Measurements from ENCODE around the gene GIMAP1.
A peak's percentile ranks its signal among the peaks of the same experiment; 100 is the strongest.

GIMAP1 gene

DNA sequence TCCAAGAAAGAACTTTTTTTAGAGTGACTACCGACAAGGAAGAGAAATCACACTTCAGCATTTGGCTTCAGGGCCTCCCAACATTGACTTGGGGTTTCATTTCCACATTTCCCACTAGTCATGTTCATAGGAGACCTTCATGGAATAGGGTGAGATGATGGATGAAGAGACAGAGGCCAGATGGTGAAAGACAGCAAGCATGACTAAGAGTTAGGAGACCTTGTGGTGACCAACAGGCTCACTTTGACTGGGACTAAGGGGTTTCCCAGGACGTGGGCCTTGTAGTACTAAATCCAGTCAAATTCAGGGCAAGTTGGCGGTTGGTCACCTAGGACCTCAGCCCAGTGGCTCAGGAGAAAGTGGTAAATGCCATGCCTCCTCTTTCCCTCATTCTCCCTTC, 17.8 kb downstream of the GIMAP1 start:
- no peak for TF ChIP-seq EZH2 (IDR thresholded peaks at IDR 0.05; ENCODE audit: borderline replicate concordance, low read depth, low read length, severe bottlenecking)
- TF ChIP-seq, protein P1, sequence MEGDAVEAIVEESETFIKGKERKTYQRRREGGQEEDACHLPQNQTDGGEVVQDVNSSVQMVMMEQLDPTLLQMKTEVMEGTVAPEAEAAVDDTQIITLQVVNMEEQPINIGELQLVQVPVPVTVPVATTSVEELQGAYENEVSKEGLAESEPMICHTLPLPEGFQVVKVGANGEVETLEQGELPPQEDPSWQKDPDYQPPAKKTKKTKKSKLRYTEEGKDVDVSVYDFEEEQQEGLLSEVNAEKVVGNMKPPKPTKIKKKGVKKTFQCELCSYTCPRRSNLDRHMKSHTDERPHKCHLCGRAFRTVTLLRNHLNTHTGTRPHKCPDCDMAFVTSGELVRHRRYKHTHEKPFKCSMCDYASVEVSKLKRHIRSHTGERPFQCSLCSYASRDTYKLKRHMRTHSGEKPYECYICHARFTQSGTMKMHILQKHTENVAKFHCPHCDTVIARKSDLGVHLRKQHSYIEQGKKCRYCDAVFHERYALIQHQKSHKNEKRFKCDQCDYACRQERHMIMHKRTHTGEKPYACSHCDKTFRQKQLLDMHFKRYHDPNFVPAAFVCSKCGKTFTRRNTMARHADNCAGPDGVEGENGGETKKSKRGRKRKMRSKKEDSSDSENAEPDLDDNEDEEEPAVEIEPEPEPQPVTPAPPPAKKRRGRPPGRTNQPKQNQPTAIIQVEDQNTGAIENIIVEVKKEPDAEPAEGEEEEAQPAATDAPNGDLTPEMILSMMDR (IDR thresholded peaks at IDR 0.05; ENCODE audit: borderline replicate concordance, extremely low read depth, low read length, poor library complexity, severe bottlenecking) = no peak
- Histone ChIP-seq H3K4me2 (ENCODE audit: insufficient read depth, low read length) (no peak overlapping the region), H2AFZ (ENCODE audit: low read depth, low read length) (no peak overlapping the region), H3K27ac (ENCODE audit: low read length) (peak overlapping the region; percentile 4; the same call in 1 of the 2 replicates), H3K4me1 (ENCODE audit: insufficient read depth, low read length) (peaks cover 81% of the 10 kb centered on the region), H3K79me2 (ENCODE audit: insufficient read depth, low read length) (peaks cover 27% of the 10 kb centered on the region), H3K9me3 (ENCODE audit: insufficient read depth, low read length, severe bottlenecking) (no peaks in the 10 kb centered on the region), H3K4me3 (ENCODE audit: low read depth in 1 of 2, low read length in 2 of 2) (no peak overlapping the region), H3K9ac (ENCODE audit: low read depth, low read length) (no peak overlapping the region), H3K27me3 (ENCODE audit: insufficient read depth, low read length, poor library complexity) (no peaks in the 10 kb centered on the region), H4K20me1 (ENCODE audit: insufficient read depth, low read length) (no peaks in the 10 kb centered on the region), H3K36me3 (ENCODE audit: insufficient read depth, low read length) (peaks cover 18% of the 10 kb centered on the region; the same call in 1 of the 2 replicates)
- no peak for ATAC-seq (ENCODE audit: insufficient read depth, low read depth)
- no peak for DNase-seq

DNA sequence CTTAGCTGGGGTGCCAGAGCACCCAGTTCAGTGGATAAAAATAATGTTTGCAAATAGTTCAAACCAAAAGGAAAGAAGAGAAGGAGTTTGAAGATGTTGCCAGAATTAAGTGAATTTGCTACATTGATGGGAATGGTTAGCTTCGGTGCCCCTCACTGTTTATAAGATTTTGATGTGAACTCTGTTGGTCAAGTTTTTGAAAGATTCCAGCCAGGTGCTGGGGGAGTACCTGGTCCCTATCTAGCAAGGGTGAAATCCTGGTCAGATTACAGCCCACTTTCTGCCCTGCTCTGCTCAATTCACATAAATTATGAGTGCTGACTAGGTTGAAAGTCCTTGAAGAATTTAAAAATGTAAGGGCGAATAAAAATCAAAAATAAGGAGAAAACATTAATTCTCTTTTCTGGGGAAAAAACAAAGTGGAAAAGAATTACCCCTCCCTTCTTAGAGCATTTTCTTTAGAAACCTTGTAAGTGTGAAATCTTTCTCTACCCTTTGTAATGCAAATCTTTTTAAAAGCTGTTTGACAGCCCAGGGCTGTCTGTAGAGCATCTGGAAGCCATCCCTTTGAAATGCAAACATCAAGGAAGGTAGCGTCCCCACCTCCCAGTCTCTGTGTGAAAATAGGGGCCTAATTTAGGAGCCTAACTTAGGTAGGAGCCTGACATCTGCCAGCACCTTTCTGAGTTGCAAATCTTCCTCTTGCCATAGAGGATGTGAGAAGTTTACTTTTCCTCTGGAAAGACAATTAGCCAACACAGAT, 19.4 kb downstream of the GIMAP1 start:
- TF ChIP-seq EZH2 (IDR thresholded peaks at IDR 0.05; ENCODE audit: borderline replicate concordance, low read depth, low read length, severe bottlenecking) = no peak
- TF ChIP-seq, protein P1 (IDR thresholded peaks at IDR 0.05; ENCODE audit: borderline replicate concordance, extremely low read depth, low read length, poor library complexity, severe bottlenecking) = peak; percentile 17
- Histone ChIP-seq H3K4me2 (ENCODE audit: insufficient read depth, low read length) (0 out of 2 replicates have a peak overlapping the region, but pooled peaks have one; percentile 70), H3K79me2 (ENCODE audit: insufficient read depth, low read length) (peaks cover 42% of the 10 kb centered on the region), H3K27me3 (ENCODE audit: insufficient read depth, low read length, poor library complexity) (no peaks in the 10 kb centered on the region), H3K9me3 (ENCODE audit: insufficient read depth, low read length, severe bottlenecking) (no peaks in the 10 kb centered on the region), H3K4me3 (ENCODE audit: low read depth in 1 of 2, low read length in 2 of 2) (no peak overlapping the region), H3K27ac (ENCODE audit: low read length) (peak overlapping the region; percentile 95), H3K9ac (ENCODE audit: low read depth, low read length) (peak overlapping the region; percentile 71; the same call in 1 of the 2 replicates), H3K4me1 (ENCODE audit: insufficient read depth, low read length) (peaks cover 81% of the 10 kb centered on the region), H2AFZ (ENCODE audit: low read depth, low read length) (no peak overlapping the region), H3K36me3 (ENCODE audit: insufficient read depth, low read length) (peaks cover 31% of the 10 kb centered on the region), H4K20me1 (ENCODE audit: insufficient read depth, low read length) (no peaks in the 10 kb centered on the region)
- DNase-seq = peak; percentile 61
- peak; percentile 48 for ATAC-seq (ENCODE audit: insufficient read depth, low read depth)

DNA sequence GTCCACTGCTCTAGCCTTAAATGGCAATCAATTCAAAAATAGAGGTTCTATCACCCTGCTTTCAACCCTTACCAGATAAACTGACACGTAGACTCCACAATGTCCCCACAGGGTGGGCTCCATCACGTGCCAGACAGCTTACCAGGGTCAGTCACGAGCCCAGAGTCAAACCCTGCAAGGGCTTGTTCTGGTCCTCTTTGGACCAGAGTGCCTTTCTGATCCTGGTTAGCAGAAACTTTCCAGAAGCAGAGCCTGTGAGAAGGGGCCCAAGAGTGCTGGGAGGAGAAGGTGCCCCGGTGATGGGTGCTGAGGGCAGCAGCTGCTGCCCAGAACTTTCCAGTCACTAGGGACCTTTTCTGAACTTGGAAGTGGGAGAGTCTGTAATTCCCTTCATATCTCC, 20.5 kb downstream of the GIMAP1 start:
- H3K9ac ChIP-seq (ENCODE audit: low read depth, low read length) = peak overlapping the region; percentile 71
- peak overlapping the region; percentile 95 for H3K27ac ChIP-seq (ENCODE audit: low read length)
- DNase-seq = no peak
- H3K9me3 ChIP-seq (ENCODE audit: insufficient read depth, low read length, severe bottlenecking) = no peaks in the 10 kb centered on the region
- H3K36me3 ChIP-seq (ENCODE audit: insufficient read depth, low read length) = peaks cover 41% of the 10 kb centered on the region
- 0 out of 2 replicates have a peak, but pooled peaks cover 4% of the 10 kb centered on the region for H4K20me1 ChIP-seq (ENCODE audit: insufficient read depth, low read length)
- H3K27me3 ChIP-seq (ENCODE audit: insufficient read depth, low read length, poor library complexity) = no peaks in the 10 kb centered on the region
- peak overlapping the region; percentile 50 to 70; a peak in 3 of 4 replicates for H3K4me3 ChIP-seq (ENCODE audit: low read depth in 1 of 2, low read length in 2 of 2)
- peak overlapping the region; percentile 70 for H2AFZ ChIP-seq (ENCODE audit: low read depth, low read length)
- peaks cover 53% of the 10 kb centered on the region for H3K79me2 ChIP-seq (ENCODE audit: insufficient read depth, low read length)
- peak overlapping the region; percentile 70 for H3K4me2 ChIP-seq (ENCODE audit: insufficient read depth, low read length)
- peaks cover 81% of the 10 kb centered on the region for H3K4me1 ChIP-seq (ENCODE audit: insufficient read depth, low read length)
- TF ChIP-seq, protein P1 (IDR thresholded peaks at IDR 0.05; ENCODE audit: borderline replicate concordance, extremely low read depth, low read length, poor library complexity, severe bottlenecking) = no peak
- TF ChIP-seq EZH2 (IDR thresholded peaks at IDR 0.05; ENCODE audit: borderline replicate concordance, low read depth, low read length, severe bottlenecking) = no peak
- ATAC-seq (ENCODE audit: insufficient read depth, low read depth) = peak; percentile 20
